ENCODE measurements around the gene CAMK2N1.

CAMK2N1 gene

DNA sequence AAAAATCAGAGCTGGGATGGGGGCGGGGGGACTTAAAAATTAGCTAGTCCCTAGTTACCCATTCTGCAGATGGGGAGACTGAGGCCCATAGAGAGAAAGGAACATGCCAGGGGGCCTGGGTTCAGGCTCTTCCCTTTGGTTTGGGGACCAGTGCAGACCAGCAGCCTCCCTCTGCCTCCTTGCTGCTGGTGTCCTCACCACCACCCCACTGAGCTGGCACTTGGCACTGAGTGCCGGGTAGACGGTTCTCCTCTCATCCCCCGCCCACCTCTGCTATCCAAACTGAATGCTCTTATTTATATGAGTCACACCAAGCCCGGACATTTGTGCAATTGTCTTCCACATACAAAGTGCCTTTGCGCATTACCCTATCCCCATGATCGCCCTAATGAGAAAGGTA is 39.2 kb downstream of the CAMK2N1 start:
- Histone ChIP-seq H3K27me3 (ENCODE audit: low read depth, low read length) (peaks cover 3% of the 10 kb centered on the region; the same call in 1 of the 2 replicates), H3K79me2 (ENCODE audit: low read length) (no peaks in the 10 kb centered on the region), H3K27ac (ENCODE audit: low read length) (no peak overlapping the region), H3K36me3 (replicated peaks; ENCODE audit: low read depth, low read length) (no peaks in the 10 kb centered on the region), H3K4me2 (ENCODE audit: low read length) (no peak overlapping the region), H3K9me3 (ENCODE audit: insufficient read depth, low read length) (no peaks in the 10 kb centered on the region), H2AFZ (ENCODE audit: low read depth, low read length) (no peak overlapping the region), H4K20me1 (ENCODE audit: insufficient read depth, low read length) (no peaks in the 10 kb centered on the region), H3K4me3 (ENCODE audit: low read length) (no peak overlapping the region), H3K9ac (ENCODE audit: low read length) (no peak overlapping the region), H3K4me1 (ENCODE audit: low read length) (peaks cover 4% of the 10 kb centered on the region; the same call in 1 of the 2 replicates)
- no peak for TF ChIP-seq EZH2phosphoT487 (IDR thresholded peaks at IDR 0.05; ENCODE audit: low read depth)
- TF ChIP-seq, protein P1, sequence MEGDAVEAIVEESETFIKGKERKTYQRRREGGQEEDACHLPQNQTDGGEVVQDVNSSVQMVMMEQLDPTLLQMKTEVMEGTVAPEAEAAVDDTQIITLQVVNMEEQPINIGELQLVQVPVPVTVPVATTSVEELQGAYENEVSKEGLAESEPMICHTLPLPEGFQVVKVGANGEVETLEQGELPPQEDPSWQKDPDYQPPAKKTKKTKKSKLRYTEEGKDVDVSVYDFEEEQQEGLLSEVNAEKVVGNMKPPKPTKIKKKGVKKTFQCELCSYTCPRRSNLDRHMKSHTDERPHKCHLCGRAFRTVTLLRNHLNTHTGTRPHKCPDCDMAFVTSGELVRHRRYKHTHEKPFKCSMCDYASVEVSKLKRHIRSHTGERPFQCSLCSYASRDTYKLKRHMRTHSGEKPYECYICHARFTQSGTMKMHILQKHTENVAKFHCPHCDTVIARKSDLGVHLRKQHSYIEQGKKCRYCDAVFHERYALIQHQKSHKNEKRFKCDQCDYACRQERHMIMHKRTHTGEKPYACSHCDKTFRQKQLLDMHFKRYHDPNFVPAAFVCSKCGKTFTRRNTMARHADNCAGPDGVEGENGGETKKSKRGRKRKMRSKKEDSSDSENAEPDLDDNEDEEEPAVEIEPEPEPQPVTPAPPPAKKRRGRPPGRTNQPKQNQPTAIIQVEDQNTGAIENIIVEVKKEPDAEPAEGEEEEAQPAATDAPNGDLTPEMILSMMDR (IDR thresholded peaks at IDR 0.05; ENCODE audit: low read depth, low read length), result no peak

DNA sequence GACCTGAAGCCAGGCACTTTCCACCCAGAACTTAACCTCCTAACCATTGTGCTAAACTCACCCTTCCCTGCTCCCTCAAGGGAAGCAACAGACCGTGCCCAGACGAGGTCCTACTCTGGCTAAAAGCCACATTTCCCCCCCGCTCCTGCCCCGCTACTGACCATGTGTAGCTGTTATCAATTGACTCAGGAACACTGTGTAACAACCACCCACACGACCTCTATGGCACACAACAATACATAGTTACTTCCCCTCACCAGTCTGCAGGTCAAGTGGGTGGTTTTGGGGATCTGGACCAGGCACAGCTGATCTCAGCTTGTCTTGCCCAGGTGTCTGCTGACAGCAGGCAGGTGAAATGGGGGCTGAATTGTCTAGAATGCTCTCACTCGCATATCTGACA is 40.1 kb downstream of the CAMK2N1 start:
- Histone ChIP-seq H3K4me3 (ENCODE audit: low read length) (no peak overlapping the region), H2AFZ (ENCODE audit: low read depth, low read length) (no peak overlapping the region), H4K20me1 (ENCODE audit: insufficient read depth, low read length) (no peaks in the 10 kb centered on the region), H3K4me2 (ENCODE audit: low read length) (no peak overlapping the region), H3K36me3 (replicated peaks; ENCODE audit: low read depth, low read length) (no peaks in the 10 kb centered on the region), H3K9ac (ENCODE audit: low read length) (no peak overlapping the region), H3K9me3 (ENCODE audit: insufficient read depth, low read length) (no peaks in the 10 kb centered on the region), H3K27me3 (ENCODE audit: low read depth, low read length) (peaks cover 3% of the 10 kb centered on the region; the same call in 1 of the 2 replicates), H3K4me1 (ENCODE audit: low read length) (peaks cover 4% of the 10 kb centered on the region; the same call in 1 of the 2 replicates), H3K79me2 (ENCODE audit: low read length) (no peaks in the 10 kb centered on the region), H3K27ac (ENCODE audit: low read length) (no peak overlapping the region)
- TF ChIP-seq, protein P1 (IDR thresholded peaks at IDR 0.05; ENCODE audit: low read depth, low read length), result no peak
- TF ChIP-seq EZH2phosphoT487 (IDR thresholded peaks at IDR 0.05; ENCODE audit: low read depth), result no peak

DNA sequence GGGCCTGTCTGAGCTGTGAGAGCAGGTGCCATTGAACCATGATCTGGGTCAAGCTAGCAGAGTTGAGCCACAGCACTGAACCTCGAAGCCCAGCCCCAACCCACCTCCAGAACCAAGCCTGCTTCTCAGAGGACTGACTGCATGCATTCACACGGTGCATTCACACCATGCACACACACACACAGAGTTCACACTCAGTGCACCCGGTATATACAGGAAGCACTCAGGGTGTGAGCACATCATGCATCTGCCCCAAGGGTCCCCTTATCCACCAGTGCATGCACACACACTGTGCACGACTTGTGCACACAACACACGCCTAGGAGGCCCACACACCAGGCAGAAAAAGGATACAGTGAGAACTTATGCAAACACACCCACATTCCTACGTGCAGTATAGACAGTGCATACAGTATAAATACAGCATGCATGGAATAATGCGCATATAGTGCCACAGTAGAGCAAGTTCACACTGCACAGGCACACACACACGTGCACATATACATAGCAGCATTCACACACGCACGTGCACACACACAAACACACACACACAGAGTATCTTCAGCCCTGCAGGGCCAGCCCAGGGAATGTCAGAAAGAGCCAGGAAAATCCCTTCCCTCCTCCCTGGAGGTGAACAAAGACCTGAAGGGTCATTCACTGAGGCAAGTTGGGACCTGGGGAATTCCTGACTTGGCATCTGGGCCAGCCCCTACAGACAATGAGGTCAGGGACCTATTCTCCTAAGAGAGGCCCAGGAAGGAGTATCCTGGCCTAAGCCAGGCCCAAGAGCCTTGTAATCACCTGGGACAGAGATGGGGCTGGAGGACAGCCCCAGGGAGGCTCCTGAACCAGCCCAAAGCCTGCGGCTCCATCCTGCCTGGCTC is 42.1 kb downstream of the CAMK2N1 start:
- TF ChIP-seq, protein P1 (IDR thresholded peaks at IDR 0.05; ENCODE audit: low read depth, low read length), result no peak
- TF ChIP-seq EZH2phosphoT487 (IDR thresholded peaks at IDR 0.05; ENCODE audit: low read depth), result no peak
- H3K4me2 ChIP-seq (ENCODE audit: low read length), result no peak overlapping the region
- no peaks in the 10 kb centered on the region for H3K9me3 ChIP-seq (ENCODE audit: insufficient read depth, low read length)
- H3K27ac ChIP-seq (ENCODE audit: low read length), result no peak overlapping the region
- H3K36me3 ChIP-seq (replicated peaks; ENCODE audit: low read depth, low read length), result no peaks in the 10 kb centered on the region
- H3K4me1 ChIP-seq (ENCODE audit: low read length), result peaks cover 4% of the 10 kb centered on the region; the same call in 1 of the 2 replicates
- no peak overlapping the region for H3K9ac ChIP-seq (ENCODE audit: low read length)
- H2AFZ ChIP-seq (ENCODE audit: low read depth, low read length), result no peak overlapping the region
- H3K27me3 ChIP-seq (ENCODE audit: low read depth, low read length), result no peaks in the 10 kb centered on the region
- no peak overlapping the region for H3K4me3 ChIP-seq (ENCODE audit: low read length)
- no peaks in the 10 kb centered on the region for H3K79me2 ChIP-seq (ENCODE audit: low read length)
- no peaks in the 10 kb centered on the region for H4K20me1 ChIP-seq (ENCODE audit: insufficient read depth, low read length)

DNA sequence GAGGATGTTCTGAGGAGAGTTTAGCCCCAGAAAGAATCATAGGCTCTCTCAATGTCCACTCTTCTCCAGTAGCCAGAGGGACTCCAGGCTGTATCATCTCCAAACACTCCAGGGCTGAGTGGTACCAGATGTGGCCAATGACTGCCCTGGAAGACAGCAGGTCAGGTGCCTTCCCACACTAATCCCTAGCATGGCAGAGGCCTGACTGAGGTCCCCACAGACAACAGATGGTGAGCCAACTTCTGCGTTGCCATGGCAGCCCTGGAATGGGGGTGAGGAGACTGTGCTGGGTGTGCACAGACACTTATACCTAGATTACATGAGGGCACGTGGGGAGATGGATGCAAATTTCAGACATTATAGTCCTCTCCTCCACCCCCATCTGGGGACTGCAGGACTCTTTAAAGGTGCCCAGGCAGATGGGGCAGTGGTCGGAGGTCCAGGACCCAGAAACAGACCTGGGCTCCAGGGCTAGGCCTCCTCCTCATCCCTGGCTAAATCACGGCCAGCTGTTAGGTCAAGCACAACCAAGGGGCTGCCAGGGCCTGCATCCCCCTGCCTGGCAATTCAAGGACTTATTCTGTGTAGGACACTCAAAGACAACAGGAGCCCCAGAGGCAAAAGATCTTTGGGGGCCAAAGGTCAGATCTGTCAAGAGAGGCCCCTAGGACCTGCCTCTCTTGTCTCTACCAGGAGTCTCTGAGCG is 42.9 kb downstream of the CAMK2N1 start:
- no peak overlapping the region for H3K9ac ChIP-seq (ENCODE audit: low read length)

More for the DNA sequence above, 42.9 kb downstream of the CAMK2N1 start:
- no peak overlapping the region for H3K27ac ChIP-seq (ENCODE audit: low read length)
- H4K20me1 ChIP-seq (ENCODE audit: insufficient read depth, low read length), result no peaks in the 10 kb centered on the region
- H3K4me3 ChIP-seq (ENCODE audit: low read length), result no peak overlapping the region
- no peak overlapping the region for H3K4me2 ChIP-seq (ENCODE audit: low read length)
- H3K79me2 ChIP-seq (ENCODE audit: low read length), result no peaks in the 10 kb centered on the region
- TF ChIP-seq, protein P1 (IDR thresholded peaks at IDR 0.05; ENCODE audit: low read depth, low read length), result no peak
- TF ChIP-seq EZH2phosphoT487 (IDR thresholded peaks at IDR 0.05; ENCODE audit: low read depth), result no peak
- H3K9me3 ChIP-seq (ENCODE audit: insufficient read depth, low read length), result no peaks in the 10 kb centered on the region
- no peak overlapping the region for H2AFZ ChIP-seq (ENCODE audit: low read depth, low read length)
- no peaks in the 10 kb centered on the region for H3K36me3 ChIP-seq (replicated peaks; ENCODE audit: low read depth, low read length)
- H3K4me1 ChIP-seq (ENCODE audit: low read length), result peaks cover 4% of the 10 kb centered on the region; the same call in 1 of the 2 replicates
- H3K27me3 ChIP-seq (ENCODE audit: low read depth, low read length), result no peaks in the 10 kb centered on the region

Measured in OCI-LY3 (cell line).